ENCODE data around the gene PPP1R1A.

The PPP1R1A gene

GRCh38 chr12:54603173-54603814 is 14.8 kb upstream of the PPP1R1A start:
- peak; percentile 69 for DNase-seq

- DNase-seq: no peak
Measured at GRCh38 chr12:54602661-54603060, 14.2 kb upstream of the PPP1R1A start.

DNA sequence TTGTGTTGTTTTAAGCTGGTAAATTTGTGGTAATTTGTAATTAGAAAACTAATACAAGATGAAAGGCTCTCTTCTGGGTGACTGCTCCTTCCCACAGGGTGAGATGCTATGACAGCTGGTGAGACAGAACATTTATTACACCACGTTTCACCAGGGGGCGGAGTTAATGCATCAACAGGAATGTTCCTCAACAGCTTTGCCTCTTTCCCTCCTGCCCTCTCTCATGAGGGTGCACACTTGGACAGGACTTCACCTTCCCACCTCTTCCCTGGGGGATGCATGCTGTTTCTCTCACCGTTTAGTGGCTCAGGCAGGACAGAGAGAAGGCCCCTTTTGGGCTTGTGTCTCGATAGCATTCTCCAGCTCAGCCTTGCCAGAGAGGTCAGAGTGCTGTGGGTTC is 13.4 kb upstream of the PPP1R1A start:
- peak; percentile 31 for DNase-seq

DNA sequence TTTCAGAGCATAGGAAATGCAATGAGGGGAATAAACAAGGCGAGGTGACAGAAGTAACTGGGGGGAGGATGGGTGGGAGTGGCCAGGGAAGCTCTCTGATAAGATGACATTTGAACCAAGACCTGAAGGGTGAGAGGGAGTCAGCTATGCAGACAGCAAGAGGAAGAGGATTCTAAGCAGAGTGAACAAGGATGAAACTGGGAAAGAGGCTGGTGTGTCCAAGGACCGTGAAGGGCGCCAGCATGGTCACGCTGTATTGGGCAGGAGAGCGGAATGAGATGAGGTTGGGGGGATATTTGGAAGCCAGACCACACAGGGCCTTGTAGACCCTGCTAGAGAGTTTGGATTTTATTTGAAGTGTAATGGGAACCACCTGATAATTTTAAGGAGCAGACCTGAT is 10.5 kb upstream of the PPP1R1A start:
- no peak for DNase-seq

- peak; percentile 47 for DNase-seq
Measured at GRCh38 chr12:54596526-54596946, 8.1 kb upstream of the PPP1R1A start.

GRCh38 chr12:54595471-54595870 is 7.0 kb upstream of the PPP1R1A start:
- no peak for DNase-seq

GRCh38 chr12:54593725-54594124 is 5.3 kb upstream of the PPP1R1A start:
- no peak for DNase-seq

- no peak for DNase-seq
Measured at GRCh38 chr12:54593135-54593534, 4.7 kb upstream of the PPP1R1A start.

- DNase-seq: no peak
Measured at GRCh38 chr12:54592316-54592715, 3.9 kb upstream of the PPP1R1A start.

- no peak for DNase-seq
Measured at GRCh38 chr12:54590978-54591591, 2.6 kb upstream of the PPP1R1A start.

- DNase-seq: no peak
Measured at GRCh38 chr12:54589964-54590363, 1.5 kb upstream of the PPP1R1A start.

DNA sequence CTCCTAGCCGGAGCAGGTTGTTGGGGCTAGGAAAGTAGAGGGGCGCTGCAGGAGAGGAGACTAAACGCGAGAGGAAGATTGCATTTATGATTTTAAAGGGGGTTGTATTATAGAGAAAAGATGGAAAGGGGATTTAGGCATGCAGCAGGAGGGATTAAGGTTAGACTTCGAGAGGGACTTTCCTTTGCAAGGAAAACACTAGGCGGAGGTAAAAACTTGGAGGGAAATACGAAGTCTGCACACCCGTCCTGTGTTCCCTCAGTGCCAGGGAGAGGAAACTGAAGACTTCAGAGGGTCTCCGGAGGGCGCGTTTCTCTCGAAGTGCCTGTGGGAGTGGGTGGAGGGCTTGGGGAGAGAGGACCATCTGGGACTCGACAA is 420 bp upstream of the PPP1R1A start:
- no peak for DNase-seq

GRCh38 chr12:54587315-54587873 is 1.1 kb downstream of the PPP1R1A start:
- no peak for DNase-seq

- DNase-seq: no peak
Measured at GRCh38 chr12:54586620-54587019, 1.8 kb downstream of the PPP1R1A start.

GRCh38 chr12:54585243-54585642 is 3.2 kb downstream of the PPP1R1A start:
- no peak for DNase-seq

DNA sequence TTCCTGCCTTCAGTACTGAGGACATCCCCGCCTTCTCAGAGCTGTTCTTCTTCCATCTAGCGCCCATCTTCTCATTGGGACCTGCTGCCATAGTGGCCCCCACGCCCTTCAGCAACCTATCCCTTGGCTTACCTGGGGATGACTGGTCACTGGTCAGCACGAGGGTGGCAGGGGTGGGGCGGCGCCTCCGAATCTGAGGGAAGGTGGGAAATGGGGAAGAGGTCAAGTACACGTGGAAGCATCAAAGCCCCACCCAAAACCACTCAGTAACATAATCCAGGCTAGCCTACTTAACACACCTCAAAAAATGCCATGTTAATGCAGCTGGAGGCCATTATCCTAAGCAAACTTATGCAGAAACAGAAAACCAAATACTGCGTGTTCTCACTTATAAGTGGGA is 4.3 kb downstream of the PPP1R1A start:
- no peak for DNase-seq

DNA sequence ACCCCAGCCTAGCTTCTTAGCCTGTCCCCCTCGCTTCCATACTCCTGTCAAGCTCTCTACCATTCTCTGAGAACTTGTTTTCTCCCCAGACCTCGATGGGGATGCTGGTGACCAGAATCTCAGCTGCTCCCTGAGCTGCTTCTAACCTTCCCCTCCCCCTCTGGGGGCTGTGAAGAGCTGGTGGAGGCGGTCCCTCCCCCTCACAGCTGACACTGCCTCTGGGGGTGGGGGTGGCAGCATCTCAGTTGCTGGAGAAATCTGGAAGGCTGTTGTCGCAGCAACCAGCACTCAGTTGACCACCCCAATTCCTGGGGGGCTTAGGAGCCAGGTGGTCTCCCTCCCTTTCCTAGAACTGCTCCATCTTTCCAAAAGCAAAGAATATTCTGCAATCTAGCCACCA is 4.7 kb downstream of the PPP1R1A start:
- no peak for DNase-seq

- DNase-seq: no peak
Measured at GRCh38 chr12:54581412-54581811, 7.0 kb downstream of the PPP1R1A start.

DNA sequence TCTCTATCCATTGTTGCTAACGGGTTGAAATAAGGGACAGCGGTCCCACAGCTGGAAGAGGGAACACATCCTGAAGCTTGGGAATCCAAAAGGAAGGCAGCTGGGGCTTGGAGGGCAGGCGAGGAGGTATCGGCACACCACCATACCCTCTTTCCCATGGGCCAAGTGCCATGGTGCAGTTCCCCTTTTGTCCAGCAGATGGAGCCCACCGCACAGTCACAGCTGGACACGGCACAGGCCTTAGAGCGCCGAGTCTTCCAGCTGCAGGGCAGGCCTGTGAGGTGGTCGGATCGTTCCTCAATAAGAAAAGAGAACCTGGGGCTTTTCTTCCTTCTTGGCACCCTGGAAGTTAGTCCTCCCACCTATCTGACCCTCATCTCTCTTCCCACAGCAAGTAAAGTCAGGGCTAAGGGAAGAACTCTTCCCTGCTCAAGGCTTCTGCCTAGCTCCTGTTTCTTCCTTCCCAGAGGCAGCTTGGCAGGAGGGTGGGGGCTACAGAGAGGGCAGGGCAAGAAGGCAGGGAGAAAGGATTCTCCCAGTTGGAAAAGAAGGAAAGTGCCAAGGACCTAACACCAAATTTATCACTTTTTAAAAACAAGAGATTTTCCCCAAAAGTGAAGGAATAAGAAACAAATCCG is 8.6 kb downstream of the PPP1R1A start:
- peak; percentile 76 for DNase-seq

GRCh38 chr12:54579258-54579657 is 9.2 kb downstream of the PPP1R1A start:
- DNase-seq: no peak

- no peak for DNase-seq
Measured at GRCh38 chr12:54578778-54579177, 9.7 kb downstream of the PPP1R1A start.

GRCh38 chr12:54572881-54573280 is 15.6 kb downstream of the PPP1R1A start:
- DNase-seq: no peak

- no peak for DNase-seq
Measured at GRCh38 chr12:54571193-54572188, 17.0 kb downstream of the PPP1R1A start.

Data from fibroblast of skin of scalp (primary cell).